GDM1 (cell line): ENCODE results near the gene P2RY14.

Experiments used
- DNase-seq: peaks from one replicate; lab custom pipeline; 2025; lab: John Stamatoyannopoulos, UW

P2RY14 gene

GRCh38 chr3:151278230-151278629 is at the start of gene P2RY14:
P2RY14 (minus strand) TSS chr3:151278542; CDS start chr3:151214316, 64,226 bp downstream.
- DNase-seq, result peak; percentile 60

DNA sequence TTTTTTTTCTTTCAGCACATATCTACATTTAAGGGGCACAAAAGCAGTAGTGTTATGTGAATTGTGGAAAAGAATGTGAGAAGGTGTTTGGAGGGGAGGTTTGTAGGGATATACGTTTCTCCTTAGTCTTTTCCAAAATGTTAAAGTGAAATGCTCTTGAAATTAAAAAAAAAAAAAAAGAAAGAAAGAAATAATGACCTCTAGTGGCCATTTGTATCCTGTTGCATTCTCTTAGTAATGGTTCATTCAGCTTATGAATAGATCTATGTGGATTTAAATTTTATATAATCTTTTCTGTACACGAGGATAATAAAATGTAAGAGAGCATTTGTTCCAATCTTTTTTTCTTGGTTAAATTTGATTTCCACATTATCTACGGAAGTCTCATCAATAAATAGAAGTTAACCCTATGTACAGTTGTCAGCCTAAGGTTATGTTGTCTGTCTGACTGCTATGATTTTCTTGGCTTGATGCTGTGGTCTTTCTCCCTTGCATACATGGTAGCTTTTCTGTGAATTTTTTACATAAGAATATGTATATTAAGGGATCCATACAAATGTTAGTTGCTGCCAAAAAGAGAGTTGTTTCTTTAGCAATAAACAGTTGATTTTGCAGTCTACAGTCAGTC is 49.3 kb upstream of the P2RY14 start:
- no peak for DNase-seq

- DNase-seq, result no peak
Observed at GRCh38 chr3:151322511-151322910, 44.2 kb upstream of the P2RY14 start.

DNA sequence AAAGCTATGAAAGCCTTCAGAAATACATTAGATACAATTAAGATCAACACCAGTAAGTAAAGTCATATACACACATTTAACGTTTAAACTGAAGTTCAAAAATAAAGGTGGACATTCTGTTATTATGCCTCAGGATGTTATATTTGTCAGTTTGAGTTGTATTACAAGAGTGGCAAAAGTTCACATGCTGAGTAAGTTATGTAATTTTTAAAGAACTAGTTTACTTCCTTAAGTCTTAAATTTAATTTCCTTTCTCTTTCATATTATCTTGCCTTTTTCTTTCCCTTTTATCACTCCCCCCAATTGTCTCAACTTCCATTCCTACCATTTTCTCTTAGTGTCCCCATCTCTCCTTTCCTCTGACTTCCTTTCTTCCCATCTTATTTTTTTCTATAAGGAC is 43.2 kb upstream of the P2RY14 start:
- DNase-seq, result no peak

- no peak for DNase-seq
Observed at GRCh38 chr3:151320131-151320530, 41.8 kb upstream of the P2RY14 start.

DNA sequence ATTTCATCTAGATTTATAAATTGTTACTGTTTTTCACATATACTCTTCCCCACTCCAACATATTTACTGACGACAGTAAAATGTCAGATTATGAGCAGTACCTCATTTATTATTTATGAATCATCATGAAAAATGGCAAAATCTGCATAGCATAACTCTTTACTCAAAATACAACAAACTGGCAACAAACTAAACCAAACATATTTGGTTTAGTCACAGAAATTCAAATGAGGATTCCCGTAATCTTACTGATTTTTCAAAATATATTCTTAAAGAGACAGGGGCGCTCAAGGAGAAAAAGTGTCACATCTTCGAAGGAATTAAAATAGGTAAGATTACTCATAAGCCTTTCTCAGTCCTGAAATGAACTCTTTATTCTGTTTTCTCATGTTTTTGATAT is 41.3 kb upstream of the P2RY14 start:
- no peak for DNase-seq

DNA sequence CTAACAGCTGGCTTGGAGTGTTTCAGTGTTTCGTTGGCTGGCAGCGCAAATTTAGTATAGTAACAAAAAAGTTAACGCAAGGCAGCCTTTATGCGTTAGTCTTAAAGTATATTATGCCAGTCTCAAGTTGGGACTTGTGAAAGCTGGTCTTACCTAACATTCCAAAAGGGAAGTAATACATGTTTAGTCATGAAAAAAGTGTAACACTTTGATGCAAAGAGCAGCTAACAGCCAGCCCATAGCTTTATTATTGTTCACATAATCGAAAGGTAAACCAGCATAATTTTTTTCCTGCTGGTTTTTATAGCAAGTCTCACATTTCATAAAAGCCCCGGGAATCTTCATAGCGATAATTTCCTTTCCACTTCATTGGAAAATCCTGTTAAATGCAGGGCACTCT is 40.6 kb upstream of the P2RY14 start:
- no peak for DNase-seq

GRCh38 chr3:151318313-151318712 is 40.0 kb upstream of the P2RY14 start:
- DNase-seq, result no peak

- no peak for DNase-seq
Observed at GRCh38 chr3:151316267-151316991, 38.1 kb upstream of the P2RY14 start, which contains the start of gene GPR87. GPR87 (minus strand) TSS chr3:151316820; CDS start chr3:151300100, 16,720 bp downstream.

- DNase-seq, result no peak
Observed at GRCh38 chr3:151315846-151316245, 37.5 kb upstream of the P2RY14 start.

- no peak for DNase-seq
Observed at GRCh38 chr3:151315136-151315535, 36.8 kb upstream of the P2RY14 start.

- DNase-seq, result no peak
Observed at GRCh38 chr3:151314593-151314992, 36.3 kb upstream of the P2RY14 start.

DNA sequence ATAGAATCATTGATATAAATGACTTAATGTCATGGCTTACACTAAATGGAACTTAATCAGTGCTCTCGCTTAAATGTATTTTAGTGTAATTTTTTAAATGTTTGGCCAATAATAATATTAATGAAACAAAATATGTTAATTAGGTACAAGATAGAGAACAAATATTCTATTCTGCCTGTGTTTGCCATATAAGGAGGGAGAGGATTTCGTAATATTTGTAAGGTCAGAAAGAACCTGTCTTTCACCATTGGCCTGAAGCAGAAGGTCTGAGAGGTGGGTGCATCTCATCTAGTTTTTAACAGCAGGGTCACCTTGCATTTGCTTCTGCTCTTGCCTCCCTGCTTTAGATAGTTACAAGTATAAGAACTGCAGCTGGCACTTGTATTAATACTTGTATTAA is 35.8 kb upstream of the P2RY14 start:
- no peak for DNase-seq

DNA sequence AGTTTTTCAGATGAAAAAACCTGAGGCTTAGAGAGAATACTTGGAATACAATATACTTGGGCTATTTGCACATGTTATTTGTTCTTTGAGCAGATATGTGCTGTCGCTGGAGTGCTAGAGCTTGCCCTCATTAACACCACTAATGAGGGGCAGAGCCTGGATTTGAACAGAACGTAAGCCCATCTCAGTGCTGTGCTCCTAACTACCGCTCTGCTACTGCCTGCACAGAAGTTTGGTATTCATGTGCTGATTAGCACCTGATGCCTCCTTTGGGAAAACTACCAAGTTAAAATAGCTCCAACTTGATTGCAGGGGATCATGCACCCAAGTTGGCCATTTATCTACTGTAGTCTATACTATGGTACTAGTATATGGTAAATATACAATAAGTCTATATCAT is 34.6 kb upstream of the P2RY14 start:
- no peak for DNase-seq

DNA sequence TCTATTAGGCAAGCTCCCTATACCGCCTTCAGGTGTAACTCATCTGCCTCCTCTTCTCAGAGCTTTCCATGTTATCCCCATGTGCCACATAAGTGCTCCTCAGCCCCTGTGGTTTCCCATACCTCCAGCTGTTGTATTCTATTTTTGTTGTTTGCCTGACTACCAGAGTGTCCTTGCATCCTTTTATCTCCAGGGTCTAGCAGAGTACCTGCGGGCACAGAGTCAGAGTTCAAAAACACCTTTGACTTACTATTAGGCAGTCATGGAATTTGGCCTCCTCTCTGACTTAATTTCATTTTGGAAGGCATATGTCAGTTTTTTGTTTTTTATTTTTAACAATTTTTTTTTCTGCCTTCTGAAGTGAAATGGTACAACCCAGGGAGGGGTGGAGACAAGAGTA is 31.2 kb upstream of the P2RY14 start:
- DNase-seq, result no peak

DNA sequence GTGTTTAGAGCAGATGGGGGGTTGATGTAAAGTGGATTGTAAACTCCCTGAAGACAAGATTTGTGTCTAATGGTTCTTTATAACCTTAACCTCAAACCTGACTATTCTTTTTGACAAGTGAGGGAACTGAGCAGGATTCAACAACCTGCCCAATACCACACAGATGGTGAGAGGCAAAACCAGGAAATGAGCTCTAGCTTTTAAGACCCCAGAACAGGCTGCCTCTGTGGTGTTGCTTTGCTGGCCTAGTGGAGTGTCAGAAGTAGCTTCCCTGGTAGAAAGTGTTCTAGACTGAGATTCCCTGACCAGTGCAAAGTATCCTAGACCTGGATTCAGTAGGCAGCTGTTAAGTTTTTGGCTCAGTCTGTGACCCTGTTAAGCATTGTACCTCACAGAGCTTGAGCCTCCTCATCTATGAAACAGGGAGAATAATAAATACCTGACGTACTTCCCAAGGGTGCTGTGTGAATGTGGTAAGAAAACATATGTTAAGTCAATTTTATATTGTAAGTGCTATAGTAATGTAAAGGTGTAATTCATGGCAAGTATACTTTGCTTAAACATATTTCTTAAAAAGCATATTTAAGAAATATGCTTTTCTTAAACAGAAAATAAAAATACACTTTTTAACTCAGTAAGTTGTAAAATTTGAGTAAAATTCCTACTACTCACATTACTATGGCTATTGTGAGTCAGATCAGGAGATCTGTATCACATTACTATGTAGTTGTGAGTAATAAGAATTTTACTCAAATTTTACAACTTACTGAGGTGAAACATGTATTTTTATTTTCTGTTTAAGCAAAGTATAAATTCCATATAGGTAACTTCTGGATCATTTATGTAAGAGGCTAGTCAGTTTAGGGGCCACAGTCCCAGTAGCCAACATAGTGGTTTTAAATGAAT is 29.5 kb upstream of the P2RY14 start:
- no peak for DNase-seq

GRCh38 chr3:151307131-151307530 is 28.8 kb upstream of the P2RY14 start:
- DNase-seq, result no peak

DNA sequence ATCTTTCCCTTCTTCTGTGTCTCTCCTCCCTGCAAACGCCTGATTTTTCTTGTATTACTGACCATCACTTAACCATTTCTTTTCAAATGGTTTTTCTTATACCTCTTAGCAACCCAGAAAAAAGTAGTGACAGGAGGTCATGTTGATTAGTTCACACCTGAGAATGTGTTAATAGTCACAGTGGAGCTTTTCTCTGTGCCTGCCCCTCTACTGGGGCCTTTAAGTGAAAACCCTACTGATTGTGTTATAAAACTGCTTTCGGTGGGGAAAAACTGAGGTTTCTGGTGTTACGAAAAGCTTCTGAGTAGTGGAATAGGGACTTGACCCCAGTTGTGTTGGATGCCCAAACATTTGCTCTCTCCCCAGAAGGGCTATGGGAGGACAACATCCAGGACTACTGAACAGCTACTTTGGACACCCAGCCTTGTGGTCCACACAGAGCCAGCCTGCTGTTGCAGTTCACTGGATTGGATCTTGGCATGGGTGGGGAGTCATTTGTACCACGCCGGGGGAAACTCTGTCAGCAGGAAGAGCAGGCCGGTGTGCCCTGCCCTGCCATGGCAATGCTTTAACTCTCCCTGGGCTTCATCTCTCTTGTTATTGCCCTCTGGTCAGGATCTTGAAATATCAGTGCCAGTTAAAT is 27.9 kb upstream of the P2RY14 start:
- no peak for DNase-seq

DNA sequence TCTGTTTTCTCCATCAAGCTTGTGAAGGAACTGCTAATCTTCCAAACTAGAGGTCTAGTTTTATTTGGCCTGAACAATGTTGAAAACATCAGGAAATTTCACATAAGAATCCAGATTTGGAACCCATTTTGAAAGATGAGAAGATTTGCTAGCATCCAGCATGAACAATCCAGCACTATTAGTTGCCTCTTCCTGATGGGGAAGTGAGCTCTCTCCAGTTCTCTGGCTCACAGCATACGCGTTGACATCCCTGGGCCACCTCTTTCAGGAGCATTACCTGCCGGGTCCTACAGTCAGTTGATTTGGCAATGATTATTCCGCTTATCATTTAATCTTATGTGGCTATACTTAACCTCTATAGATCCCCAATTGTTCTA is 27.4 kb upstream of the P2RY14 start:
- DNase-seq, result no peak

- DNase-seq, result no peak
Observed at GRCh38 chr3:151305060-151305774, 26.9 kb upstream of the P2RY14 start.

- DNase-seq, result no peak
Observed at GRCh38 chr3:151303751-151304150, 25.4 kb upstream of the P2RY14 start.

DNA sequence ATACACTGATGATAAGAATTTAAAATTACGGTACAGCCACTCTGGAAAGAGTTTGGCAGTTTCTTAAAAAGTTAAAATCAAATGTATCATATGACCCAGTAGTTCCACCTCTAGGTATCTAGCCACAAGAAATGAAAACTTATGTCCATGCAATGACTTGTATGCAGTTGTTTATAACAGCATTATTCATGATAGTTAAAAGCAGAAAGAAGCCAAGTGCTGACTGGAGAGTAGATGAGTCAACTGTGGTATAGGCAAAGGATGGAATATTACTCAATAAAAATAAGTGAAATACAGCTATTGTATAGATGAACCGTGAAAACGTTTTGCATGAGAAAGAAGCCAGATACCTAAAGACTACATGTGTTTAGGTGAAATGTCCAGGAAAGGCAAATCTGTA is 23.4 kb upstream of the P2RY14 start:
- DNase-seq, result no peak
